ENCODE data around the gene FBXO8.
"Not testable (repeated sequence)": the region's sequence is repeated elsewhere in the genome, so short reads cannot be mapped to it uniquely, and the experiment has no call there.

FBXO8 gene

GRCh38 chr4:174278467-174278866 is 5.0 kb downstream of the FBXO8 start:
- H3K4me1 ChIP-seq (ENCODE audit: insufficient read depth, low read length): peaks cover 25% of the 10 kb centered on the region
- H3K27me3 ChIP-seq (ENCODE audit: insufficient read depth, low read length): no peaks in the 10 kb centered on the region
- H3K4me3 ChIP-seq (ENCODE audit: low read length): no peak overlapping the region
- no peaks in the 10 kb centered on the region for H3K36me3 ChIP-seq (ENCODE audit: insufficient read depth, low read length)
- H3K9me3 ChIP-seq (ENCODE audit: low read length): no peaks in the 10 kb centered on the region
- H2AFZ ChIP-seq (ENCODE audit: low read depth, low read length): no peak overlapping the region

GRCh38 chr4:174277433-174277832 is 6.0 kb downstream of the FBXO8 start:
- Histone ChIP-seq H3K27me3 (ENCODE audit: insufficient read depth, low read length) (no peaks in the 10 kb centered on the region), H2AFZ (ENCODE audit: low read depth, low read length) (no peak overlapping the region), H3K36me3 (ENCODE audit: insufficient read depth, low read length) (no peaks in the 10 kb centered on the region), H3K4me1 (ENCODE audit: insufficient read depth, low read length) (peaks cover 24% of the 10 kb centered on the region), H3K9me3 (ENCODE audit: low read length) (no peaks in the 10 kb centered on the region), H3K4me3 (ENCODE audit: low read length) (no peak overlapping the region)

- no peaks in the 10 kb centered on the region for H3K9me3 ChIP-seq (ENCODE audit: low read length)
- no peak overlapping the region for H2AFZ ChIP-seq (ENCODE audit: low read depth, low read length)
- H3K27me3 ChIP-seq (ENCODE audit: insufficient read depth, low read length): no peaks in the 10 kb centered on the region
- no peaks in the 10 kb centered on the region for H3K36me3 ChIP-seq (ENCODE audit: insufficient read depth, low read length)
- H3K4me3 ChIP-seq (ENCODE audit: low read length): no peak overlapping the region
- H3K4me1 ChIP-seq (ENCODE audit: insufficient read depth, low read length): peaks cover 13% of the 10 kb centered on the region
Measured at GRCh38 chr4:174275101-174275500, 8.4 kb downstream of the FBXO8 start.

- Histone ChIP-seq H3K4me3 (ENCODE audit: low read length) (no peak overlapping the region), H3K27me3 (ENCODE audit: insufficient read depth, low read length) (no peaks in the 10 kb centered on the region), H3K4me1 (ENCODE audit: insufficient read depth, low read length) (peaks cover 13% of the 10 kb centered on the region), H3K9me3 (ENCODE audit: low read length) (no peaks in the 10 kb centered on the region), H2AFZ (ENCODE audit: low read depth, low read length) (no peak overlapping the region), H3K36me3 (ENCODE audit: insufficient read depth, low read length) (no peaks in the 10 kb centered on the region)
Measured at GRCh38 chr4:174274436-174274835, 9.0 kb downstream of the FBXO8 start.

GRCh38 chr4:174273930-174274329 is 9.5 kb downstream of the FBXO8 start:
- Histone ChIP-seq H3K4me1 (ENCODE audit: insufficient read depth, low read length) (peaks cover 13% of the 10 kb centered on the region), H3K27me3 (ENCODE audit: insufficient read depth, low read length) (no peaks in the 10 kb centered on the region), H3K36me3 (ENCODE audit: insufficient read depth, low read length) (no peaks in the 10 kb centered on the region), H2AFZ (ENCODE audit: low read depth, low read length) (no peak overlapping the region), H3K4me3 (ENCODE audit: low read length) (no peak overlapping the region), H3K9me3 (ENCODE audit: low read length) (no peaks in the 10 kb centered on the region)

GRCh38 chr4:174266416-174266815 is 17.1 kb downstream of the FBXO8 start:
- peaks cover 7% of the 10 kb centered on the region for H3K4me1 ChIP-seq (ENCODE audit: insufficient read depth, low read length)
- H3K4me3 ChIP-seq (ENCODE audit: low read length): no peak overlapping the region
- H3K27me3 ChIP-seq (ENCODE audit: insufficient read depth, low read length): no peaks in the 10 kb centered on the region
- no peaks in the 10 kb centered on the region for H3K9me3 ChIP-seq (ENCODE audit: low read length)
- H3K36me3 ChIP-seq (ENCODE audit: insufficient read depth, low read length): peaks cover 4% of the 10 kb centered on the region
- H2AFZ ChIP-seq (ENCODE audit: low read depth, low read length): no peak overlapping the region

- H3K27me3 ChIP-seq (ENCODE audit: insufficient read depth, low read length): no peaks in the 10 kb centered on the region
- H3K36me3 ChIP-seq (ENCODE audit: insufficient read depth, low read length): peaks cover 4% of the 10 kb centered on the region
- no peak overlapping the region for H2AFZ ChIP-seq (ENCODE audit: low read depth, low read length)
- H3K4me3 ChIP-seq (ENCODE audit: low read length): no peak overlapping the region
- H3K4me1 ChIP-seq (ENCODE audit: insufficient read depth, low read length): peaks cover 7% of the 10 kb centered on the region
- no peaks in the 10 kb centered on the region for H3K9me3 ChIP-seq (ENCODE audit: low read length)
Measured at GRCh38 chr4:174265916-174266315, 17.6 kb downstream of the FBXO8 start.

- Histone ChIP-seq H3K9me3 (ENCODE audit: low read length) (no peaks in the 10 kb centered on the region), H3K4me3 (ENCODE audit: low read length) (no peak overlapping the region), H3K4me1 (ENCODE audit: insufficient read depth, low read length) (peaks cover 7% of the 10 kb centered on the region), H3K27me3 (ENCODE audit: insufficient read depth, low read length) (no peaks in the 10 kb centered on the region), H2AFZ (ENCODE audit: low read depth, low read length) (no peak overlapping the region), H3K36me3 (ENCODE audit: insufficient read depth, low read length) (peaks cover 9% of the 10 kb centered on the region)
Measured at GRCh38 chr4:174263445-174263736, 20.1 kb downstream of the FBXO8 start.

GRCh38 chr4:174262624-174263444 is 20.6 kb downstream of the FBXO8 start:
- no peak overlapping the region for H2AFZ ChIP-seq (ENCODE audit: low read depth, low read length)
- H3K9me3 ChIP-seq (ENCODE audit: low read length): no peaks in the 10 kb centered on the region
- no peaks in the 10 kb centered on the region for H3K27me3 ChIP-seq (ENCODE audit: insufficient read depth, low read length)
- peaks cover 7% of the 10 kb centered on the region for H3K4me1 ChIP-seq (ENCODE audit: insufficient read depth, low read length)
- H3K4me3 ChIP-seq (ENCODE audit: low read length): no peak overlapping the region
- peaks cover 13% of the 10 kb centered on the region for H3K36me3 ChIP-seq (ENCODE audit: insufficient read depth, low read length)

GRCh38 chr4:174261432-174261831 is 22.0 kb downstream of the FBXO8 start:
- peaks cover 19% of the 10 kb centered on the region for H3K36me3 ChIP-seq (ENCODE audit: insufficient read depth, low read length)
- H2AFZ ChIP-seq (ENCODE audit: low read depth, low read length); H3K27me3 ChIP-seq (ENCODE audit: insufficient read depth, low read length); H3K4me1 ChIP-seq (ENCODE audit: insufficient read depth, low read length); H3K4me3 ChIP-seq (ENCODE audit: low read length); H3K9me3 ChIP-seq (ENCODE audit: low read length): not testable (repeated sequence)

- H3K4me3 ChIP-seq (ENCODE audit: low read length): no peak overlapping the region
- H3K4me1 ChIP-seq (ENCODE audit: insufficient read depth, low read length): no peaks in the 10 kb centered on the region
Measured at GRCh38 chr4:174260099-174260498, 23.4 kb downstream of the FBXO8 start.

GRCh38 chr4:174259580-174259979 is 23.9 kb downstream of the FBXO8 start:
- Histone ChIP-seq H3K9me3 (ENCODE audit: low read length) (no peaks in the 10 kb centered on the region), H3K27me3 (ENCODE audit: insufficient read depth, low read length) (no peaks in the 10 kb centered on the region), H3K4me1 (ENCODE audit: insufficient read depth, low read length) (no peaks in the 10 kb centered on the region), H3K4me3 (ENCODE audit: low read length) (no peak overlapping the region), H3K36me3 (ENCODE audit: insufficient read depth, low read length) (peaks cover 21% of the 10 kb centered on the region), H2AFZ (ENCODE audit: low read depth, low read length) (no peak overlapping the region)

More at GRCh38 chr4:174260099-174260498, 23.4 kb downstream of the FBXO8 start:
- no peaks in the 10 kb centered on the region for H3K27me3 ChIP-seq (ENCODE audit: insufficient read depth, low read length)
- peaks cover 21% of the 10 kb centered on the region for H3K36me3 ChIP-seq (ENCODE audit: insufficient read depth, low read length)
- no peaks in the 10 kb centered on the region for H3K9me3 ChIP-seq (ENCODE audit: low read length)
- no peak overlapping the region for H2AFZ ChIP-seq (ENCODE audit: low read depth, low read length)

GRCh38 chr4:174256277-174256713 is 27.2 kb downstream of the FBXO8 start:
- Histone ChIP-seq H3K36me3 (ENCODE audit: insufficient read depth, low read length) (peaks cover 17% of the 10 kb centered on the region), H3K4me1 (ENCODE audit: insufficient read depth, low read length) (no peaks in the 10 kb centered on the region), H2AFZ (ENCODE audit: low read depth, low read length) (no peak overlapping the region), H3K9me3 (ENCODE audit: low read length) (no peaks in the 10 kb centered on the region), H3K27me3 (ENCODE audit: insufficient read depth, low read length) (no peaks in the 10 kb centered on the region), H3K4me3 (ENCODE audit: low read length) (no peak overlapping the region)

GRCh38 chr4:174255786-174256185 is 27.7 kb downstream of the FBXO8 start:
- H3K4me1 ChIP-seq (ENCODE audit: insufficient read depth, low read length): no peaks in the 10 kb centered on the region
- no peak overlapping the region for H3K4me3 ChIP-seq (ENCODE audit: low read length)
- H3K27me3 ChIP-seq (ENCODE audit: insufficient read depth, low read length): no peaks in the 10 kb centered on the region
- H2AFZ ChIP-seq (ENCODE audit: low read depth, low read length): no peak overlapping the region
- no peaks in the 10 kb centered on the region for H3K9me3 ChIP-seq (ENCODE audit: low read length)
- H3K36me3 ChIP-seq (ENCODE audit: insufficient read depth, low read length): peaks cover 17% of the 10 kb centered on the region

Measured in neuron (in vitro differentiated cells).